EL (cell line): ENCODE measurements around the gene FASN.
A peak's percentile ranks its signal among the peaks of the same experiment; 100 is the strongest.

Experiments
- DNase-seq: peaks from one replicate; pipeline ENCODE4 v3.0.0-alpha.2; 2016

The FASN gene

DNA sequence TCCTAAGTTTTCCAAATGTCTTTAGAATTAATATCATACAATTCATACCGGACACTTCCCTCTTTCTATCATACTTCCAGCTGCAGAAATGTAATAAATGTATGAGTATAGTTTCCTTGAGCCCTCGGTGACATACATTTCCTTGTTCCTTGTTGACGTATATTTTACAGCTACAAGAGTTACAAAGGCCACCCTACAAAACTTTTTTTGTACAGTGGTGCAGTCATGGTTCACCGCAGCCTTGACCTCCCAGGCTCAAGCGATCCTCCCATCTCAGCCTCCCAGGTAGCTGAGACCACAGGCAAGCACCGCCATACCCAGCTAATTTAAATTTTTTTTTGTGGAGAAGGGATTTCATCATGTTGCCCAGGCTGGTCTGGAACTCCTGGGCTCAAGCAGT is 25.2 kb downstream of the FASN start:
- no peak for DNase-seq

DNA sequence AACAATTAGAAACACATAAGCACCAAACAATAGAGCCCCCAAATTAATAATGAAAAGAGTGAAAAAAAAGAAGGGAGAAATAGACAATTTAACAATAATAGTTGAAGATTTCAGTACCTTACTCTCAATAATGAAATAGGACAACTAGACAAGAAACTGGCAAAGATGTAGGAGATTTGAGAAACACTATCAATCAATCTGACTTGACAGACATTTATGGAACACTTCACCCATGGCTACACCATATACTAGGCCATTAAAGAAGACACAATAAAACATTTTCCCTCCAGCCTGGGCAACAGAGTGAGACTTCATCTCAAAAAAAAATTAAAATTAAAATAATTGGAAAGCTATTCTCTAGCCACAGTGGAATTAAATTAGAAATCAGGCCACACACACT is 27.4 kb downstream of the FASN start:
- no peak for DNase-seq

GRCh38 chr17:82065638-82066303 is 32.3 kb downstream of the FASN start, which contains the start of gene DUS1L:
Gene DUS1L, minus strand, starts transcription at chr17:82065804. Its CDS starts 745 bp downstream, at chr17:82065059.
- DNase-seq: peak; percentile 43

DNA sequence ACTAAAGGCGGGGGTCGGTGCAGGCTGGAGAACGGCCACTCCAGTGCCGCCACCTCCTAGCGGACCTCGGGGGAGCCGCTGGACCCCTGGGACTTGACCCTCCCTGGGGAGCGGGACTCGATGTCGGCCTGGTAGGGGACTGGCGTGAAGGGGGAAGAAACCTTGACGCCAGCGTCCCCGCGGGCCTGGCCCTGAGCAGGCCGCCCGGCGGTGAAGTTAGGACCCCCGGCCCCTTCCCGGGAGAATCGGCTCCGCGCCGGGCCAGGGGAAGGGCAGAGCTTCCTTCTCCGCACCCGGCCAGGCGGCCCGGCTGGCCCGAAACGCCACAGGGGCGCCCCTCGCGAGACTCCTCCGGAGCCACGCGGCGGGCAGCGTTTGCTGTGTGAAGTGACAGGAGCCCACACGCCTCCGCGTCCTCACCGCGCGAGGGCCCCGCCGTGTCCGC is 32.8 kb downstream of the FASN start:
- peak; percentile 34 for DNase-seq

DNA sequence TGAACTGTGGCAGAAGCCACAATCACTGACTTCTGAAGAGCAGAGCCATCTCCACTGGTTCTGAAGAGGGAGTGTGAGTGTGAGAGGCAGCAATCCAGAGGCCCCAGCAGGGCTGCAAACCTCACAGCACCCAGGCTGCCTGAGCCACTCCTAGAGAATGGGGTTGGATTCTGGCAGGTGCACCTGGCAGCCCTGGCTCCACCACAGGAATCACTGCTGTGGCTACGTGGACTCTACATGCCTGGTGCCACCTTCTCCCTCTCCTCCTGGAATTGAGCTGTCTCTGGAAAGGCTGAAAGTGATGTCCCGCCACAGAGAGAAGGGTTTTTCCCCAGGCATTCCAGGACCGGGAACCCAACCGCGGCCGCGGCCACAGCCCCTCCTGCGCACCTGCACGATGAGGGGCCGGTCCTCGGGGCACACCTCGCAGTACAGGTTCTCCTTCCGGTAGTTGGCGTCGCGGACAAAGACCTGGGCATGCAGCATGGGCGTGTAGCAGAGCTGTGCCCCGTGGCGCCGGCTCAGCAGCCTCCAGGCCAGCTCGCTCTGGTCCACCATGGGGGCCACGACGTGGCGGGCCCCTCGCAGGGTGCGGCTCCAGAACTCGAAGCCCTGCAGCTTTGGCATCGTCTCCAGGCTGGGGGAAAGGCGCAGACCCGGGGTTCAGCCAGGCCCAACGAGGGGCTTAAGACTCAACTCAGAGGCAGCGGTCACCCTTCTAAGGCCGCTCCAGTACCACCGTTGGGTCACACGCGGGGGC is 33.4 kb downstream of the FASN start:
- DNase-seq: no peak

DNA sequence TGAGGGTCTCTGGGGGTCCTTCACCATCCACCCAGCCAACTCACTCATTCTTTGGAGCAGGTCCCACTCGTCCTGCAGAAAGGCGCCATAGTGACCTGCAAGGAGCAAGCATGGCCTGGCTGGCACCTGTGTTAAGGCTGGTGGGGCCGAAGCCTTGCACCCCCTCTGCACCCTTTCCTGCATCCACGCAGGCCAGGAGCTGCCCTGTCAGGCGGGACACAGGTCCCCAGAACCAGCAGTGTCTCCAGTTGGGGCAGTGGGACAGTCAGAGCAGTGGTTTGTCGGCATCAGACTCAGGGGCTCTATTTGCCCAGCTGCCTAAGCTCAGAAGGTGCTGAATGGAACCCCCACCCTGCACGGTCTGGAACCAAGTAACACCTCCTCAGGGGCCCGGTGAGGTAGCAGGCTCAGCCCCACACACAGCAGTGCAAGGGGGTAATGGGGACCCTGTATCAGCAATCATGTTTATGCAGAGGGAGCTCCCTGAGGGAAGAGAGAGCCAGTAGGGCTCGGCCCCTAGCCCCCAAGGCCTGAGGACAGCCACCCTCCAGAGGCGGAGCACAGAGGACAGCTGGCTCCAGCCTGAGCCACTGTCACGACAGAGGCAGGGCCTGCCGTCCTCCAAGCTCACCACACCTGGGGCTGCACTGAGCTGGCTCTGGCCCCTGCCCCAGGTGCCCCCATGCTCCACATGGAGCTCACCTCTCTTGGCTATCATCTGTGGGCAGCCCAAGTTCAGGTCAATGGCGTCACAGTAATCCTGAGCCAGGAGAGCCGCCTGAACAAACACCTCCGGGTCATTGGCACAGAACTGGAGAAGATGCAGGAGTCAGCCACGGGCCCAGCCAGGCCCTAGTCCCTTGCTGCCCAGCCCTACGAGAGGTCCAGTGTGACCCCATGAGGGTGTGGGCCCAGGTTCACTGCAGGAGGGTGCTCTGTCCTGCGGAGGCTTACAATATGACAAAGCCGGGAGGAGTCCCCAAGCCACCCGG is 34.3 kb downstream of the FASN start:
- no peak for DNase-seq

GRCh38 chr17:82062984-82063368 is 35.1 kb downstream of the FASN start:
- DNase-seq: no peak

DNA sequence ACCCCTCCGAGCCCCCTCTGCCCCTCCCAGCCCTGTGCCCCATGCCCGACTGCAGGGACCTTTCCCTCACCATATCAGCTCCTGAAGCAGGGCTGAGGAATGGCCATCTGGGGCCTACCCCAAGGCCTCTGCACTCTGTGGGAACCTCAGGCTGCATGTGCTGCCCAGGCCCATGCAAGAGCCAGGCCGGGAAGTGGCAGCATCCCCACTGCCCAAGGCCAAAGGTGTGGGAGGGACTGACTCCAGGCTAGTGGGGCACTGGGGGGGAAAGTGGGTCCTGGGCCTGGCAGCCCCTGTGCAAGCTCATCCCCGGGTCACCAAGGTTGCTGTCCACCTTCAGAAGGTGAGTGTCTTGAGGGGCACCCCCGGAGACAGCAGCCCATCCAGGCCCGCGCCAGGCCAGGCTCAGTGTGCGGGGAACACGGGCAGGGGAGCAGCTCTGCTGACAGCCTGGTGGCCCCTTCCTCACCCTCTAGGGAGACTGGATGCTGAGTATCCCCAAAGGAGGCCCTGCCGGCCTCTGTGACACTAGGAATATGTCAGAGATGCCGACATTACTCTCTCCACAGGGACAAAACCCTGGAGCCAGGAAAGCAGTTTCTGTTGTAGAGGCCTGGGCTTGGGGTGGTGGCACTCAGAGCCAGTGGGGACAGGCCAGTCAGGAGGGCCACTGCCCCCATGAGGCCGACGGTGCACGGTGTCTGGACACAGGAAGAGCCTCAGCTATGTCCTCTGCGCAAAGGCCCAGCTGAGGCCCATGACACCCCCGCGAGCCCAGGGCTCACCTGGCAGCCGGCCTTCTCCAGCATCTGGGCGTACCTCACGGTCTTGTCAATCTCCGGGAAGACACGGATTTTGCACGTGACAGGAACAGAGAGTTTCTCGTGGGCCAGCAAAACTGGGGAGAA is 35.7 kb downstream of the FASN start:
- no peak for DNase-seq

- no peak for DNase-seq
Measured at GRCh38 chr17:82061047-82061925, 36.8 kb downstream of the FASN start.

DNA sequence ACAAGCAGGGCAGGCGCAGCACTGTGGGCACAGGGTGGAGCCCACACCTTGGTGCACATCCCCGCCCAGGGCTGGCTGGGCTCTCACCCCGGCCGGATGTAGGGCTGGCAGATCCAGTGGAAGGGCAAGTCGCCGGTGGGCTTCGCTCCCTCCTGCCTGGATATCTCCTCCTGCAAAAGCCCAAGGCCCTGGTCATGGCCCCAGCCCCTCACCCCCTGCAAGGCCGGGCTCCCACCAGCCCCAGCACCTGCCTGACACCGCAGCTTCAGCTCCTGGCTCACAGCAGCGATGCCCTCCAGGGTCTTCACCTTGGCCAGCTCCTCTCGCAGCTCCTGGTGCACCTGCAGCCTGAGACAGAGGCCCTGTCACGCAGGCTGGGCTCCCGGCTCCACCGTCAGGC is 37.4 kb downstream of the FASN start:
- DNase-seq: no peak

GRCh38 chr17:82060001-82060380 is 38.0 kb downstream of the FASN start:
- DNase-seq: no peak

DNA sequence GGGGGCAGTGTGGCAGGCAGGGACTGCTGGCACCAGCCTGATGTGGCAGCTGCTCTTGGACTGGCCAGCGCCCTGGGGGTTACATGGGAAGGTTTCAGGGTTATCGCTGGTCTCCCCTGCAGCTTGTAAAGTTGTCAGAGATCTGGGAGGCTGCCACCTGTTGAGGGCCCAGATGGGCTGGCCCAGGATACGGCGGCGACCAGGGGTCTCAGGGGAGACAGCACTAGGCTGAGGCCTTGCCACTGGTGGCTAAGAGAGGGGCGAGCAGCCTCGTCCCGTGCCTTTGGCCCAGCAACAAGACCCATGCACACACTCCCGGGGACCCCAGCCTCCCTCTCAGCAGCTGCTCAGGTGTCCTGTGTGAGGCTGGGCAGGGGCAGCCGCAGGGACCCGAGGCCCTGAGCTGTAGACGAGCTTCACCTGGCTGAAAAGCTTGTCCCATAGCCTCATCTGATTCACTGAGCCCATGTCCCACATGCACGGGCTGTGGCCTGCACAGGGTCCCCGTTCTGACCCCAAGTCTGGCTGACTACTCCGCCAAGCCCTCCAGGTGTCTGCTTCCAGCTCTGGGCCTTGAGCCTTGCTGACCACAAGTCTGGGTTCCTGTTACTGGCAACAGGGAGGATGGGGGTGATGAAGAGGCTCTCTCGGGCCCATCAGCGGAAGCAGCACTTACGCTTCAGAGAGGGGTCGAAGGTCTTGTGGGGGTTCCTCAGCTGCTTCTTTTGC is 38.6 kb downstream of the FASN start:
- no peak for DNase-seq

DNA sequence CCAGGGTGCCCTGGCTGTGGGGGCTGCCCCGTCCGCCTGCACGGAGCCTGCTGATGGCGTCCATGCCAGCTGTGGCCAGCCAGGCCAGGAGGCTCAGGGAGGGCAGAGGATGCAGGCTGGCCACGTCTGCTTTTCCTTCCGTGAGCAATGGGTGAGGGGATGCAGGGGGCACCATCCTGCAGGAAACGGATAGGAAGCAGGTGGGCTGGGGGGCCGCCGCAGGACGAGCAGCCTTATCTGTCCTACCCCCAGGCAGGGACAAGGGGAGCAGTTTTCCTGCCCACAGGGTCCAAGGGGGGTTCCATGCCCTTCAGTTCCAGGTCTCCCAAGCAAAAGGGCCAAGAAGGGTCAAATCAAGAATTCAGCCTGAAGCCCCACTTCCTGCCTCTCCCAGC is 39.2 kb downstream of the FASN start:
- DNase-seq: no peak

DNA sequence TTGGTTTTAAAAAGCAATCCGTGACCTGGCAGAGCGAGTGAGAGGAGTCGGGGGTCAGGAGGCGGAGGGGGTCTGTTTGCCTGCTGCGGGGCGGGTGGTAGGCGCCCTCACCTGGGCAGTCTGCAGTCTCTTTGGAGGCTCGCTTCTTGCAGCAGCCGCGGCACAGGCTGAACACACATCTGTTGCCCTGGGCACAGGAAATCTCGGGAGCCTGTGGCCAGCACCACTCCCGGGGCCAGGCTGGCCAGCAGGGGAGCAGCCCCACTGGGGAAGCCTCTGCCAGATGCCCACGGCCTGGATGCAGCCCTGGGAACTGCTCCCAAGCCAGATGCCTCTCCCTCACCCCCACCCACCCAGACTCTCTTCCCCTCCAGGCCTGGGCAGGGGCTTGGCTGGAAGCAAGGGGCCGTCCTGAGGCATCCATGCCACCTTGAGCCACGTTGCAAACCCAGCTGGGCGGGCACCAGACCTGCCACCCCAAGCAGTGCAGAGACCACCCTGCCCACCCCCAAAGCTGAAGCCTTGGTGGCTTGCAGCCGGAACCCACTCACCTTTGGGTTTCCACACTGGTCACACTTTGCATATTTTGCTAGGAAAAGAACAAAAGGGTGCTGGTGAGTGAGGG is 39.7 kb downstream of the FASN start:
- DNase-seq: no peak

DNA sequence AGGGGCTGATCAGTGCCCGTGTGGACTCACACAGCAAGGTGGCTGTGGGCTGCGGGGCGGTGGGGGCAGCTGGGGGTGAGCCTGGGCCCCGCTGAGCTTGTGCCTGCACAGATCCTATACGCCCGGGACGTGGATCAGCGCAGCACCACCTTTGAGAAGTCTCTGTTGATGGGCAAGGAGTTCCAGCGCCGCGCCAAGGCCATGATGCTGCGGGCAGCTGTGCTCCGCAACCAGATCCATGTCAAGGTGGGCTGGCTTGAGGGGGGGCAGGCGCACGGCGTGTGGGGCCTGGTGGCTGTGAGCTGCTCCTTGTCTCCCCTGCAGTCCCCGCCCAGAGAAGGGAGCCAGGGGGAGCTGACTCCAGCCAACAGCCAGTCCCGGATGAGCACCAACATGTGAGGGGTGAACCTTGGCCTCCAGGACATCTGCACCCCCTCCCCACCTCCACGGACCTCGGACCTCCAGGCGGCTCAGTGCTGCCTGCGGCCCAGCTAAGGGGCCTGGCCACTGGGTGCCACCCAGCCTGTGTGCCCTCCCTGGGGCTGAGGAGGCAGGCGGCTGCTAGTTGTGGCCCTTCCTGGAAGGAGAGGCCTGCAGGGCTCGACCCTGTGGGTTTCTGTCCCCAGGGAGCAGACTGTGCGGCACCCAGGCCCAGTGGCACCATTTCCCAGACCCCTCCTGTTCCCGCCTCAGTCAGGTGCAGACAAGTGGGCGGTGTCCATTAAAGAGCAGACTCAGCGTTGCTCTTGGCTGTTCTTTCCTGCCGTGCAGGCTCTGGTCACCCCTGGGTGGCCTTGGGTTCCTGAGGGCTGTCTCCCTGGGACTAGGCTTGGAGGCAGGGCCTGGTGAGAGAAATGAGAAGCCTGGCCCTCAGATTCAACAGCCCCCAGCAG is 41.1 kb downstream of the FASN start:
- DNase-seq: no peak

- DNase-seq: no peak
Measured at GRCh38 chr17:82055965-82056728, 41.9 kb downstream of the FASN start.

DNA sequence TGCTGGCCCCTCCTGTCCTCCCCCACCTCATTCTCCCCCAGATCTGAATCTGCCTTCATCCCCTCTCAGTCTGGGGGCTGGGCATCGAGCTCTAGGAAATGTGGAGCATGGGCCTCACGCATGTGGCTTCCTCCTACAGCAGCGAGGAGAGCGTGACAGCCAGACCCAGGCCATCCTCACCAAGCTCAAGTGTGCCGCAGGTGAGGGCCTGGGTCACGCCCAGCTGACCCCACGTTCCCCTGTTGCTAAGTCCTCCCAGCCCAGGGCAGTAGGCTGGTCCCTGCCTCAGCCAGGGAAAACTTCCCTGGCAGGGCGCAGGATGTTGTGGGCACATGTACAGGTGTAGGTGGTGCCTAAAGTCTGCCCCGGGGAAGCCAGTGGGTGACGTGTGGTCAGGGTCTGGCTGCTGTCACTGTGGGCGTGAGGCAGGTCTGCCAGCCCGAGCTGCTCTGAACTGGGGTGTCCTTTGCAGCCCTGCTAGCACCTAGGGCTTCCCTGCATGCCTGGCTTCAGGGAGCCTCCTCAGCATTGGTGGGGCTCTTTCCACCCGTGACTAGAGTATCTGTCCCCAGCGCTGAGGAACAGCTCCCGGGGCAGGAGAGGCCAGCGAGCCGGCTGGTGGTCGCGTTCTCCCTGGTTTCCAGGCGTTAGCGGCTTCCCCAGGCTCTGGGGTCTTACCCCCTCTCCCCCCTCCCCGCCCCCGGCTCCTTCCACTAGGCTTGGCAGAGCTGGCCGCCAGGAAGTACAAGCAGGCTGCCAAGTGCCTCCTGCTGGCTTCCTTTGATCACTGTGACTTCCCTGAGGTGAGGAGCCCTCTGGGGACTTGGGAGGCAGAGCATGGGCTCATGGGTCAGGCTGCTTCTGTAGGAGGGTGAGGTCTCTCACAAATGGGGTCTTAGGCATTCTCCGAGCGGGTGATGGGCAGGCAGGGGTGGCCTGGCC is 42.7 kb downstream of the FASN start:
- DNase-seq: no peak
